PC-3 (cell line): ENCODE results near the gene DNAJC5. TPM values are rescaled to one million over a fixed set of nuclear protein-coding genes. Genes with fewer than 3 reads are reported as not detected.

Experiments used
- ATAC-seq: fragments of 200-7000 bp; cut with Tn5 transposase; 2 replicates; pipeline ENCODE4 v1.9.1; 2020; ENCODE audit warnings: mild to moderate bottlenecking, moderate library complexity
- BruUV-seq: library from RNA; stranded (reverse); fragments of 400-500 nt; replicated peaks from 2 replicates; lab custom pipeline; 2021; lab: Mats Ljungman, UMichigan
- CTCF ChIA-PET: fragments of 300-600 bp; sonication (Branson Sonifier 250); formaldehyde crosslinking; loops from one replicate; lab custom pipeline; 2022; ENCODE audit warnings: antibody characterized with exemption; lab: Charles Lee
- POLR2A ChIA-PET: fragments of 300-600 bp; sonication (Branson Sonifier 250); formaldehyde crosslinking; loops from one replicate; lab custom pipeline; 2022; ENCODE audit warnings: antibody characterized with exemption; ENCODE audit not compliant: unreplicated experiment; lab: Charles Lee
- DNase-seq: peaks from one replicate; pipeline ENCODE4 v3.0.0-alpha.2; 2015
- H2AFZ ChIP-seq: fragments of 300-600 bp; sonication (generic); 2 replicates; pipeline ENCODE4 v1.6.0; 2016; ENCODE audit warnings: antibody characterized with exemption, low read length
- H3F3A ChIP-seq: fragments of 300-600 bp; sonication (generic); one replicate; pipeline ENCODE4 v1.6.0; 2017; ENCODE audit warnings: antibody characterized with exemption, low read length, control low read depth, mild to moderate bottlenecking; ENCODE audit not compliant: unreplicated experiment
- H3K27ac ChIP-seq: fragments of 300-600 bp; sonication (generic); 2 replicates; pipeline ENCODE4 v1.5.1; 2016; ENCODE audit warnings: mild to moderate bottlenecking, low read length
- H3K27me3 ChIP-seq: fragments of 300-600 bp; sonication (generic); 2 replicates; pipeline ENCODE4 v1.6.1; 2016; ENCODE audit warnings: low read length, mixed read lengths
- H3K36me3 ChIP-seq: fragments of 300-600 bp; sonication (generic); 2 replicates; pipeline ENCODE4 v1.6.1; 2016; ENCODE audit warnings: low read depth, mixed run types, low read length, mixed read lengths
- H3K4me1 ChIP-seq: fragments of 300-600 bp; sonication (generic); 2 replicates; pipeline ENCODE4 v1.5.1; 2016; ENCODE audit warnings: low read length; ENCODE audit not compliant: insufficient read depth
- H3K4me2 ChIP-seq: fragments of 300-600 bp; sonication (generic); 2 replicates; pipeline ENCODE4 v1.6.0; 2016; ENCODE audit warnings: low read length
- H3K4me3 ChIP-seq: fragments of 300-600 bp; sonication (generic); 2 replicates; pipeline ENCODE4 v1.5.1; 2016; ENCODE audit warnings: mild to moderate bottlenecking, low read length, mixed read lengths
- H3K79me2 ChIP-seq: fragments of 300-600 bp; sonication (generic); 2 replicates; pipeline ENCODE4 v1.6.1; 2017; ENCODE audit warnings: low read length, mixed read lengths
- H3K9ac ChIP-seq: fragments of 300-600 bp; sonication (generic); 2 replicates; pipeline ENCODE4 v1.6.0; 2016; ENCODE audit warnings: mild to moderate bottlenecking, low read length
- H3K9me2 ChIP-seq: fragments of 300-600 bp; sonication (generic); replicated peaks from 2 replicates; pipeline ENCODE4 v1.6.1; 2016; ENCODE audit warnings: mixed run types, low read length, mixed read lengths
- H3K9me3 ChIP-seq: fragments of 300-600 bp; sonication (generic); 2 replicates; pipeline ENCODE4 v1.6.1; 2016; ENCODE audit warnings: low read length, mixed read lengths
- H4K20me1 ChIP-seq: fragments of 300-600 bp; sonication (generic); 2 replicates; pipeline ENCODE4 v1.6.1; 2016; ENCODE audit warnings: low read length, mixed read lengths
- CTCF ChIP-seq: fragments of 300-600 bp; sonication (generic); conservative IDR thresholded peaks from 2 replicates; pipeline ENCODE4 v1.5.1; 2017; ENCODE audit warnings: antibody characterized with exemption, low read depth, mild to moderate bottlenecking, low read length
- EZH2 ChIP-seq: fragments of 300-600 bp; sonication (generic); IDR thresholded peaks from one replicate; pipeline ENCODE4 v1.6.1; 2017; ENCODE audit warnings: antibody characterized with exemption, mild to moderate bottlenecking, low read length; ENCODE audit not compliant: unreplicated experiment
- EZH2phosphoT487 ChIP-seq: fragments of 300-600 bp; sonication (generic); IDR thresholded peaks from 2 replicates; pipeline ENCODE4 v1.6.1; 2018; ENCODE audit warnings: mild to moderate bottlenecking, antibody characterized with exemption, low read length, borderline replicate concordance
- intact Hi-C: fragments of 100-400 bp; cut with micrococcal nuclease; formaldehyde crosslinking; loops from 2 replicates; pipeline ENCODE4 v1.9.0; 2023
- total RNA-seq: library from RNA; depleted of rRNA; stranded (reverse); fragments of >200 nt; gene quantifications from 2 replicates; pipeline ENCODE4 v1.2.3, GENCODE V29; 2014

The DNAJC5 gene
- total RNA-seq, 1 experiment from 2014 or later, result 73.7 TPM

GRCh38 chr20:63963348-63963741 lies 68.4 kb downstream of the DNAJC5 start:
- no peak for ATAC-seq
- Histone ChIP-seq H3K27ac (no peak overlapping the region), H3K4me3 (no peak overlapping the region), H4K20me1 (no peaks in the 10 kb centered on the region), H2AFZ (no peak overlapping the region), H3F3A (no peaks in the 10 kb centered on the region), H3K4me1 (no peaks in the 10 kb centered on the region), H3K36me3 (peaks cover 5% of the 10 kb centered on the region; the same call in 1 of the 2 replicates), H3K27me3 (no peaks in the 10 kb centered on the region), H3K79me2 (peaks cover 6% of the 10 kb centered on the region), H3K9ac (no peak overlapping the region), H3K9me2 (no peaks in the 10 kb centered on the region), H3K9me3 (no peaks in the 10 kb centered on the region), H3K4me2 (no peak overlapping the region)
- intact Hi-C loops, result no loop called here
- BruUV-seq, result no TSS peak
- ChIA-PET CTCF (no interaction called here), POLR2A (no interaction called here)
- no peak for DNase-seq
- TF ChIP-seq EZH2phosphoT487 (no peak), CTCF (no peak), EZH2 (no peak)

GRCh38 chr20:63963784-63964301 lies 68.9 kb downstream of the DNAJC5 start:
- H3K4me2 ChIP-seq, result no peak overlapping the region
- DNase-seq, result no peak
- no peak overlapping the region for H2AFZ ChIP-seq
- H3K36me3 ChIP-seq, result peaks cover 5% of the 10 kb centered on the region; the same call in 1 of the 2 replicates
- H3K9me2 ChIP-seq, result no peaks in the 10 kb centered on the region
- H3F3A ChIP-seq, result no peaks in the 10 kb centered on the region
- H3K4me3 ChIP-seq, result no peak overlapping the region
- H3K79me2 ChIP-seq, result peaks cover 11% of the 10 kb centered on the region
- ChIA-PET CTCF (no interaction called here), POLR2A (no interaction called here)
- no peaks in the 10 kb centered on the region for H3K9me3 ChIP-seq
- no peak overlapping the region for H3K27ac ChIP-seq
- H4K20me1 ChIP-seq, result no peaks in the 10 kb centered on the region
- no peaks in the 10 kb centered on the region for H3K4me1 ChIP-seq
- BruUV-seq, result no TSS peak
- TF ChIP-seq EZH2 (no peak), EZH2phosphoT487 (no peak), CTCF (no peak)
- intact Hi-C loops, result no loop called here
- no peak overlapping the region for H3K9ac ChIP-seq
- ATAC-seq, result no peak
- no peaks in the 10 kb centered on the region for H3K27me3 ChIP-seq

- Histone ChIP-seq H3K4me1 (no peaks in the 10 kb centered on the region), H3K4me2 (no peak overlapping the region), H3K27ac (no peak overlapping the region), H3K79me2 (peaks cover 15% of the 10 kb centered on the region), H3K9me3 (no peaks in the 10 kb centered on the region), H3K9ac (no peak overlapping the region), H2AFZ (no peak overlapping the region), H3K9me2 (no peaks in the 10 kb centered on the region), H4K20me1 (no peaks in the 10 kb centered on the region), H3K27me3 (no peaks in the 10 kb centered on the region), H3K4me3 (no peak overlapping the region), H3K36me3 (peaks cover 2% of the 10 kb centered on the region; the same call in 1 of the 2 replicates), H3F3A (no peaks in the 10 kb centered on the region)
- POLR2A ChIA-PET, result no interaction called here
- CTCF ChIA-PET, result no interaction called here
- ATAC-seq, result no peak
- DNase-seq, result no peak
- intact Hi-C loops, result no loop called here
- BruUV-seq, result no TSS peak
- no peak for TF ChIP-seq EZH2
These were observed 69.5 kb downstream of the DNAJC5 start for GRCh38 chr20:63964412-63964811.
